ENCODE data around the gene PSD4.
A peak's percentile ranks its signal among the peaks of the same experiment; 100 is the strongest.
"Not testable (repeated sequence)": the region's sequence is repeated elsewhere in the genome, so short reads cannot be mapped to it uniquely, and the experiment has no call there.

Gene PSD4

GRCh38 chr2:113233593-113234550 is 60.1 kb downstream of the PSD4 start:
- Histone ChIP-seq H3K9ac (ENCODE audit: low read length) (no peak overlapping the region), H3K4me3 (ENCODE audit: low read length) (no peak overlapping the region), H3K4me1 (ENCODE audit: control insufficient read depth, low read depth, low read length) (no peaks in the 10 kb centered on the region), H3K27ac (ENCODE audit: low read length) (no peak overlapping the region), H3K9me3 (ENCODE audit: control insufficient read depth, low read depth, low read length) (no peaks in the 10 kb centered on the region), H3K27me3 (ENCODE audit: control insufficient read depth, insufficient read depth, low read length) (no peaks in the 10 kb centered on the region), H3K36me3 (ENCODE audit: control insufficient read depth, low read depth, low read length) (peaks cover 13% of the 10 kb centered on the region)

GRCh38 chr2:113234721-113235346 is 61.1 kb downstream of the PSD4 start:
- no peaks in the 10 kb centered on the region for H3K27me3 ChIP-seq (ENCODE audit: control insufficient read depth, insufficient read depth, low read length)
- H3K9me3 ChIP-seq (ENCODE audit: control insufficient read depth, low read depth, low read length): no peaks in the 10 kb centered on the region
- H3K36me3 ChIP-seq (ENCODE audit: control insufficient read depth, low read depth, low read length): peaks cover 18% of the 10 kb centered on the region
- H3K27ac ChIP-seq (ENCODE audit: low read length): no peak overlapping the region
- peak overlapping the region; percentile 68 for H3K4me3 ChIP-seq (ENCODE audit: low read length)
- H3K4me1 ChIP-seq (ENCODE audit: control insufficient read depth, low read depth, low read length): no peaks in the 10 kb centered on the region
- peak overlapping the region; percentile 58 for H3K9ac ChIP-seq (ENCODE audit: low read length)

GRCh38 chr2:113235347-113236226 is 61.8 kb downstream of the PSD4 start:
- Histone ChIP-seq H3K36me3 (ENCODE audit: control insufficient read depth, low read depth, low read length) (peaks cover 22% of the 10 kb centered on the region), H3K4me3 (ENCODE audit: low read length) (peak overlapping the region; percentile 68), H3K9ac (ENCODE audit: low read length) (peak overlapping the region; percentile 58)
- not testable (repeated sequence) for H3K27me3 ChIP-seq (ENCODE audit: control insufficient read depth, insufficient read depth, low read length); H3K27ac ChIP-seq (ENCODE audit: low read length); H3K9me3 ChIP-seq (ENCODE audit: control insufficient read depth, low read depth, low read length); H3K4me1 ChIP-seq (ENCODE audit: control insufficient read depth, low read depth, low read length)

GRCh38 chr2:113236367-113237159 is 62.8 kb downstream of the PSD4 start:
- peaks cover 22% of the 10 kb centered on the region for H3K36me3 ChIP-seq (ENCODE audit: control insufficient read depth, low read depth, low read length)
- H3K4me1 ChIP-seq (ENCODE audit: control insufficient read depth, low read depth, low read length): no peaks in the 10 kb centered on the region
- H3K4me3 ChIP-seq (ENCODE audit: low read length): peak overlapping the region; percentile 28
- H3K27me3 ChIP-seq (ENCODE audit: control insufficient read depth, insufficient read depth, low read length): no peaks in the 10 kb centered on the region
- H3K27ac ChIP-seq (ENCODE audit: low read length): no peak overlapping the region
- no peaks in the 10 kb centered on the region for H3K9me3 ChIP-seq (ENCODE audit: control insufficient read depth, low read depth, low read length)
- no peak overlapping the region for H3K9ac ChIP-seq (ENCODE audit: low read length)

GRCh38 chr2:113237604-113238160 is 63.9 kb downstream of the PSD4 start:
- H3K9ac ChIP-seq (ENCODE audit: low read length): no peak overlapping the region
- H3K4me3 ChIP-seq (ENCODE audit: low read length): no peak overlapping the region
- H3K27ac ChIP-seq (ENCODE audit: low read length): no peak overlapping the region
- H3K4me1 ChIP-seq (ENCODE audit: control insufficient read depth, low read depth, low read length): no peaks in the 10 kb centered on the region
- H3K36me3 ChIP-seq (ENCODE audit: control insufficient read depth, low read depth, low read length): peaks cover 22% of the 10 kb centered on the region
- no peaks in the 10 kb centered on the region for H3K27me3 ChIP-seq (ENCODE audit: control insufficient read depth, insufficient read depth, low read length)
- no peaks in the 10 kb centered on the region for H3K9me3 ChIP-seq (ENCODE audit: control insufficient read depth, low read depth, low read length)

GRCh38 chr2:113238871-113239839 is 65.4 kb downstream of the PSD4 start:
- Histone ChIP-seq H3K9ac (ENCODE audit: low read length) (no peak overlapping the region), H3K4me3 (ENCODE audit: low read length) (no peak overlapping the region), H3K27ac (ENCODE audit: low read length) (no peak overlapping the region), H3K36me3 (ENCODE audit: control insufficient read depth, low read depth, low read length) (peaks cover 22% of the 10 kb centered on the region), H3K9me3 (ENCODE audit: control insufficient read depth, low read depth, low read length) (no peaks in the 10 kb centered on the region), H3K4me1 (ENCODE audit: control insufficient read depth, low read depth, low read length) (no peaks in the 10 kb centered on the region), H3K27me3 (ENCODE audit: control insufficient read depth, insufficient read depth, low read length) (no peaks in the 10 kb centered on the region)

- no peak overlapping the region for H3K4me3 ChIP-seq (ENCODE audit: low read length)
- no peak overlapping the region for H3K9ac ChIP-seq (ENCODE audit: low read length)
- no peak overlapping the region for H3K27ac ChIP-seq (ENCODE audit: low read length)
- H3K36me3 ChIP-seq (ENCODE audit: control insufficient read depth, low read depth, low read length): peaks cover 22% of the 10 kb centered on the region
- no peaks in the 10 kb centered on the region for H3K9me3 ChIP-seq (ENCODE audit: control insufficient read depth, low read depth, low read length)
- peaks cover 1% of the 10 kb centered on the region for H3K4me1 ChIP-seq (ENCODE audit: control insufficient read depth, low read depth, low read length)
- H3K27me3 ChIP-seq (ENCODE audit: control insufficient read depth, insufficient read depth, low read length): no peaks in the 10 kb centered on the region
Observed at GRCh38 chr2:113240150-113240914, 66.6 kb downstream of the PSD4 start.

- Histone ChIP-seq H3K36me3 (ENCODE audit: control insufficient read depth, low read depth, low read length) (peaks cover 22% of the 10 kb centered on the region), H3K9me3 (ENCODE audit: control insufficient read depth, low read depth, low read length) (no peaks in the 10 kb centered on the region), H3K4me1 (ENCODE audit: control insufficient read depth, low read depth, low read length) (peaks cover 5% of the 10 kb centered on the region), H3K4me3 (ENCODE audit: low read length) (no peak overlapping the region), H3K9ac (ENCODE audit: low read length) (no peak overlapping the region), H3K27ac (ENCODE audit: low read length) (no peak overlapping the region), H3K27me3 (ENCODE audit: control insufficient read depth, insufficient read depth, low read length) (no peaks in the 10 kb centered on the region)
Observed at GRCh38 chr2:113240915-113241911, 67.4 kb downstream of the PSD4 start.

GRCh38 chr2:113242327-113242726 is 68.6 kb downstream of the PSD4 start:
- Histone ChIP-seq H3K4me3 (ENCODE audit: low read length) (no peak overlapping the region), H3K36me3 (ENCODE audit: control insufficient read depth, low read depth, low read length) (peaks cover 22% of the 10 kb centered on the region), H3K27me3 (ENCODE audit: control insufficient read depth, insufficient read depth, low read length) (no peaks in the 10 kb centered on the region), H3K9ac (ENCODE audit: low read length) (no peak overlapping the region), H3K4me1 (ENCODE audit: control insufficient read depth, low read depth, low read length) (peaks cover 5% of the 10 kb centered on the region), H3K9me3 (ENCODE audit: control insufficient read depth, low read depth, low read length) (no peaks in the 10 kb centered on the region), H3K27ac (ENCODE audit: low read length) (no peak overlapping the region)
